NCI-H526 treated with DMSO at 0.1 percent for 48 hours (cell line): Measurements from ENCODE around the gene B3GAT3.
"Not testable (repeated sequence)": the region's sequence is repeated elsewhere in the genome, so short reads cannot be mapped to it uniquely, and the experiment has no call there.

Source experiments
- DNase-seq: peaks from one replicate; lab custom pipeline; 2025; lab: John Stamatoyannopoulos, UW

B3GAT3 gene

GRCh38 chr11:62603776-62604299 lies 17.9 kb downstream of the B3GAT3 start:
- no peak for DNase-seq

- no peak for DNase-seq
Observed at GRCh38 chr11:62603072-62603408, 18.7 kb downstream of the B3GAT3 start.

GRCh38 chr11:62602141-62603071 lies 19.4 kb downstream of the B3GAT3 start:
- peak; percentile 95 for DNase-seq

GRCh38 chr11:62601372-62602140 lies 20.2 kb downstream of the B3GAT3 start, which contains the start of gene MTA2:
Gene MTA2 (minus strand): TSS chr11:62601865. CDS start chr11:62601450, 415 bp downstream.
- peak; percentile 99 for DNase-seq

GRCh38 chr11:62601122-62601371 lies 20.7 kb downstream of the B3GAT3 start:
- DNase-seq, result no peak

- DNase-seq, result no peak
Observed at GRCh38 chr11:62600367-62601121, 21.2 kb downstream of the B3GAT3 start.

GRCh38 chr11:62599901-62600300 lies 21.9 kb downstream of the B3GAT3 start:
- DNase-seq, result no peak

- DNase-seq, result peak; percentile 98
Observed at GRCh38 chr11:62599069-62599696, 22.6 kb downstream of the B3GAT3 start.

GRCh38 chr11:62595124-62595523 lies 26.7 kb downstream of the B3GAT3 start:
- DNase-seq, result no peak

- peak; percentile 59 for DNase-seq
Observed at GRCh38 chr11:62593434-62594044, 28.2 kb downstream of the B3GAT3 start.

- DNase-seq, result no peak
Observed at GRCh38 chr11:62592989-62593421, 28.8 kb downstream of the B3GAT3 start.

GRCh38 chr11:62592146-62592815 lies 29.5 kb downstream of the B3GAT3 start:
- peak; percentile 71 for DNase-seq

GRCh38 chr11:62591448-62592145 lies 30.2 kb downstream of the B3GAT3 start, which contains the start of gene TUT1:
Gene TUT1 (minus strand): TSS chr11:62591523. CDS start chr11:62591485, 38 bp downstream.
- DNase-seq, result peak; percentile 100

GRCh38 chr11:62588966-62589637 lies 32.7 kb downstream of the B3GAT3 start:
- no peak for DNase-seq

- not testable (repeated sequence) for DNase-seq
Observed at GRCh38 chr11:62585356-62585755, 36.4 kb downstream of the B3GAT3 start.

- not testable (repeated sequence) for DNase-seq
Observed at GRCh38 chr11:62581735-62582134, 40.1 kb downstream of the B3GAT3 start.

GRCh38 chr11:62580959-62581715 lies 40.6 kb downstream of the B3GAT3 start:
- DNase-seq, result no peak

- no peak for DNase-seq
Observed at GRCh38 chr11:62579252-62579651, 42.5 kb downstream of the B3GAT3 start.

GRCh38 chr11:62578541-62578940 lies 43.2 kb downstream of the B3GAT3 start:
- DNase-seq, result no peak
